NCI-H1694 treated with DMSO at 0.1 percent for 48 hours (cell line): ENCODE data around the gene STX1B.

ENCODE experiments used
- DNase-seq: peaks from one replicate; lab custom pipeline; 2025; lab: John Stamatoyannopoulos, UW

STX1B gene

GRCh38 chr16:30996324-30996984 lies 14.0 kb downstream of the STX1B start:
- DNase-seq = no peak

DNA sequence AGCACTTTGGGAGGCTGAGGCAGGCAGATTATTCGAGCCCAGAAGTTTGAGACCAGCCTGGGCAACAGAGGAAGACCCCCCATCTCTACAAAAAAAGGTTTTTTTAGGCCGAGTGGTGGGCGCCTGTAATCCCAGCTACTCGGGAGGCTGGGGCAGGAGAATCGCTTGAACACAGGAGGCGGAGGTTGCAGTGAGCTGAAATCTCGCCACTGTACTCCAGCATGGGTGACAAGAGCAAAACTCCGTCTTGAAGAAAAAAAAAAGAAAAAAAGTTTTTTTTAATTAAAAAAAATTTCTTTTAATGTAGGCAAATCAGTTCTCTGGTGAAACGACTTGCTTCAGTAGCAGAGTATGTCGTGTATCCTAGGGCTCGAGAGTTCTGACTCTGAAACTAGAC lies 14.5 kb downstream of the STX1B start:
- no peak for DNase-seq

DNA sequence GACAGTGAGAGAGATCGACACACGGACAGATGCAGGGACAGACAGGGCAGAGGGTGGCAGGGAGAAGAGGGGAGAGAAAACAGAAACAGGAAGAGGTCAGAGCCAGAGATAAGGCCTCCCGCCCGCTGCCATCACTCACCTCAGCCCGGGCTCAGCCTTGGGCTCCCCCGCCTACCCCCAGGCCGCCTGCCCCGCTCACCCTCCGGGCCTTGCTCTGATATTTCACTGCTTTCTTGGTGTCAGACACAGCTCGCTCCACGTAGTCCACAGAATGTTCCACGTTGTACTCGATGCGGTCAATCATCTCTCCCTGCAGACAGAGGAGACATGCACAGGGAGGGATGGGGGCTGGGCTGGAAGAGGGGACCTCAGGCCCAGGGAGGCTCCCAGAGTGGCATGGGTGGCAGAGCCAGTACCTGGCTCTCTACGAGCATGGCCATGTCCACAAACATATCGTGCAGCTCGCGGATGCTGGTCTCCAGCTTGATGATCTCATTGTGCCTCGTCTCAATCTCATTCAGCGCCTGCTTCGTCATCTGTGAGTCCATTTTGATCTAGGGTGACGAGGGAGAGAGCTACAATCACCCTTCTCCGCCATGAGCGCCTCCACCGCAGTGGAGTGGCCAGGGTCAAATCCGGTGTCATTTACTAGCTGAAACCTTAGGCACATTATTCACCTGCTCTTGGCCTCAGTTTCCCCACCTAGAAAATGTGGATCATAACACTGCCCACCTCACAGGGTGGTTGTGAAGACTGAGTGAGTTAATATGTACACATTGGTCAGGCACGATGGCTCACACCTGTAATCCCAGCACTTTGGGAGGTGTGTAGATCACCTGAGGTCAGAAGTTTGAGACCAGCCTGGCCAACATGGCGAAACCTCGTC lies 17.3 kb downstream of the STX1B start:
- no peak for DNase-seq

DNA sequence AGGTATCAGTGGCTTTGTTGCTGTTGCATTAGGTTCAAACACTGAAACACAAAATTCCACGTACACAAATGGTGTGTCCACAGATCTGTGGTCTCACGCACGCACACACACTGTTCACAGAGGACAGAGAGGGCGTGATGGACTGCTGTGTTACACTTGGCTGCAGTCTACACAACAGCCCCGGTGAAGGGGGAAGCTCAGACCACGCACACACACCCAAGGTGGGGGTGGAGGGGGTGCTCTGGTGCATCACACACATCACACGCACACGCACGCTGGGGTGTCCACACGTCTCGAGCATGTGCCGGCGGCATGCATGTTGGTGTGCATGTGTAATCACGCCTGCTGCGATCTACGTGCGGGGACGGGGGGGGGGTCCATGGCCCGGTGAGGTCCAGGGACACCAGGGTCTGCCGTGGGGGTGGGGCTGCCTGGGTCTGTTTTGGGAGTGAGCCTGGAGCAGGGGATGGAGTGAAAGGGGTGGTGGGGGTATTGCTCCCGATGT lies 18.1 kb downstream of the STX1B start:
- no peak for DNase-seq

DNA sequence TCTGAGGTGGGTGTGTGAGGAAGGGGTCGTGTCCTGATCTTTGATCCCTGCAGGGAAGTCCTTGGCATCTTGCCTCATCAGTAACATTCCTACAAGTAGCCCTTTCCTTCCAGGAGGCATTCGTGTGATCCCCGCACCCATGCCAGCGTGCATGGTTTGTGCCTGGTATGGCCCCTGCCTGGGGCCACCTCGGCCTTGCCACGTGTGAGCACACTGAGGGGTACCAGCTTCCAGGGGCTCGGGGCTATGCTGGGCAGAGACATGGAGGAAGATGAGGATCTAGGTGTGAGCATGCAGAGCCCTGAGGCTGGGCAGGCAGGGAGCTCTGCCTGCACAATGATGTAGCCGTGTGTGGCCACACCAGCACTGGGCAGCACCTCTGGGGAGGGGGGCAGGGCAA lies 19.4 kb downstream of the STX1B start:
- DNase-seq = no peak

DNA sequence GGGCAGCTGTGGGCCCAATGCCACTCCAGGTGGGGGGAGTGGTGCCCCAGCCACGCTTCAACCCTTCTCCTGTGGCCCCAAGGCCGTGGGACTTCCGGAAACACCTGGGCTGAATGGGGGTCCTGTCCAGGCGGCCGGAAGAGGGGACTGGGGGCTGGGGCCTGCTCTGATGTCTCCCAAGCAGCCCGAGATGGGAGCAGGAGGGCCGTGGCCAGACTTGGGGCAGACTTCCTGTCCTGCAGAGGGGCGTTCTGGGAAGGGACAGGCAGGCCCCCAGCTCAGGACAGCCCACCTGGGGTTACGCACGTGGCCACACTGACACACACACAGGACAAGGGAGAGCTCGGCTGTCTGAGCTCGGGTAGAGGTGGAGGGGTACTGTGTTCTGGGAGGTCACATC lies 20.3 kb downstream of the STX1B start:
- no peak for DNase-seq

- no peak for DNase-seq
Measured at GRCh38 chr16:30989469-30990047, 20.9 kb downstream of the STX1B start.

DNA sequence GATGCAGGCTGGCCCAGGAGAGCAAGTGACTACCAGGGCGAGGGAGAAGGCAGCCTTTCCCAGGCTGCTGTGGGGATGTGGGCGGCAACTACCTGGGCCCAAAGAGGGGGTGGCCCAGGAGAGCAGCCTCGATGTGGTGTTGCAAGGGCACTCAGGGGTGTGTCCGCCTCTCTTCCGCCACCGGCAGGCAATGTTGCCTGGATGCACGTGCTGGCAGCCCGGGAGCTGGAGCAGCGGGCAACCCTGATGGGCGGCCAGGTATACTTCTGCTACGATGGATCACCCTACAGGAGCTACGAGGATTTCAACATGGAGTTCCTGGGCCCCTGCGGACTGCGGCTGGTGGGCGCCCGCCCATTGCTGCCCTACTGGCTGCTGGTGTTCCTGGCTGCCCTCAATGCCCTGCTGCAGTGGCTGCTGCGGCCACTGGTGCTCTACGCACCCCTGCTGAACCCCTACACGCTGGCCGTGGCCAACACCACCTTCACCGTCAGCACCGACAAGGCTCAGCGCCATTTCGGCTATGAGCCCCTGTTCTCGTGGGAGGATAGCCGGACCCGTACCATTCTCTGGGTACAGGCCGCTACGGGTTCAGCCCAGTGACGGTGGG lies 22.8 kb downstream of the STX1B start:
- no peak for DNase-seq

- DNase-seq = no peak
Measured at GRCh38 chr16:30986129-30986991, 24.1 kb downstream of the STX1B start.

DNA sequence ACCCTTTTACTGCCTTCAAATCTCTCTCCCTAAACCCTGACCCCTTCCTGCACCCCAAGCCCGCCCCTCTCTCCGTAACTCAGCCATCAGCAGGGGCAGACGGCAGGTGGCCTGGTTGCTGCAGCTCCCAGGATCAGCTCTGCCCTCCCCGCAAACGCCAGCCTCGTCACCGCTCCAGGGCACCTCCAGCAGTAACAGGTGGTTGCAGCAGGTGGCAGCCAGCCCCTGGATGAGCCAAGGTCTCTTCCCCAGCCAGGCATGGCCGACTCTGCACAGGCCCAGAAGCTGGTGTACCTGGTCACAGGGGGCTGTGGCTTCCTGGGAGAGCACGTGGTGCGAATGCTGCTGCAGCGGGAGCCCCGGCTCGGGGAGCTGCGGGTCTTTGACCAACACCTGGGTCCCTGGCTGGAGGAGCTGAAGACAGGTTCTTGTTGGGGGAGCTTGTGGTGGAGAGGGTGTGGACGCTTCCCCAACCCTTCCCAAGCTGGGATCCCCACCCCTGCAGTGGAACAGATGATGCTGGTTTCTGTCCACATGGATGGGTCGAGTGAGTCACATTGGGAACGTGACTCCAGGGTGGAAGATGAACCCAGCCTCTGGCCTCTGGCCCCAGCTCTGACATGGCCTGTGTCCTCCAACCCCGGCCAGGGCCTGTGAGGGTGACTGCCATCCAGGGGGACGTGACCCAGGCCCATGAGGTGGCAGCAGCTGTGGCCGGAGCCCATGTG lies 24.9 kb downstream of the STX1B start:
- DNase-seq = peak; percentile 4

GRCh38 chr16:30984669-30985400 lies 25.6 kb downstream of the STX1B start, which contains the start of gene HSD3B7:
Gene HSD3B7 (plus strand): TSS chr16:30985207. CDS start chr16:30985659, 452 bp downstream.
- peak; percentile 36 for DNase-seq

DNA sequence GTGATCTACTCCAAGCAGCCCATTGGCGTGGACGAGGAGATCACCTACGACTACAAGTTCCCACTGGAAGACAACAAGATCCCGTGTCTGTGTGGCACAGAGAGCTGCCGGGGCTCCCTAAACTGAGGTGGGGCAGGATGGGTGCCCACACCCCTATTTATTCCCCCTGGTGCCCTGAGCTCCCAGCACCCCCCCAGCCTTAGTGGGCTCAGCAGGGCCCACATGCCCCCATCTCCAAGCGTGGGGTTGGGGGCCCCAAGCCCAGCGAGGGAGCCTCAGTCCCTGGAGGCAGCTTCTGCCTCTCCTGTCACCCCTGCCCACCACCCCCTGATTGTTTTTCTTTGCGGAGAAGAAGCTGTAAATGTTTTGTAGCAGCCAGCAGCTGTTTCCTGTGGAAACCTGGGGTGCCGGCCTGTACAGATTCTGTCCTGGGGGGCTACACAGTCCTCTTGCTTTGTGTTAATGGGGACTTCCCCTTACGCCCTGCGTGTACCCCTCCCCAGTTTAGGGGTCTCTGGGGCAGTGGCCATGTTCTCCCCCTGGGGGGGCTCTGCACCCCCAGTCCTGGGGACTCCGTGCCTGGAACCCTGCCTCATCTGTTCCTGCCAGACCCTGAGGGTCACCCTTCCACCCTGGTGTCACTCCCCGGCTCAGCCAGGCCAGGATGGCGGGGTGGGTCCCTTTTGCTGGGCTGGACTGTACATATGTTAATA lies 26.4 kb downstream of the STX1B start:
- no peak for DNase-seq

DNA sequence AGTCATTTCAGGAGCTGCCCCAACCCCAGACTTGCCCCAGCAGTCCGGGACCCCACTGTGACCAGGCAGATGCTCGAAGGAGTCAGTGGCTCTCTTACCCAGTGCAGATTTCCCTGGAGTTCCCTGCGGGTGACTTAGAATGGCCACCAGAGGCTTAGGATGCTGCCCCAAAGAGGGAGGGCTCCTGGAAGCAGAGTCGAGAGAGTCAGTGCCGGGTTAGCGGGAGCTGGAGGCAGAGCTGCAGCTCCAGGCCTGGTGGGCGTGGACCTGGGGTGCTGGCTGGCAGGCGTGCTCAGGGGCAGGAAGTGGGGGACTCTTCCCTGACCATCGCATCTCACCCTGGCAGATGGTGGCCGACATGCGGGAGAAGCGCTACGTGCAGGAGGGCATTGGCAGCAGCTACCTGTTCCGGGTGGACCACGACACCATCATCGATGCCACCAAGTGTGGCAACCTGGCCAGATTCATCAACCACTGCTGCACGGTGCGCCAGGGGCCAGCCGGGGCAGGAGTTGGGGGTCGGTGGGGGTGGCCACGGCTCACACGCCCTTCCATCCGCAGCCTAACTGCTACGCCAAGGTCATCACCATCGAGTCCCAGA lies 27.0 kb downstream of the STX1B start:
- no peak for DNase-seq

DNA sequence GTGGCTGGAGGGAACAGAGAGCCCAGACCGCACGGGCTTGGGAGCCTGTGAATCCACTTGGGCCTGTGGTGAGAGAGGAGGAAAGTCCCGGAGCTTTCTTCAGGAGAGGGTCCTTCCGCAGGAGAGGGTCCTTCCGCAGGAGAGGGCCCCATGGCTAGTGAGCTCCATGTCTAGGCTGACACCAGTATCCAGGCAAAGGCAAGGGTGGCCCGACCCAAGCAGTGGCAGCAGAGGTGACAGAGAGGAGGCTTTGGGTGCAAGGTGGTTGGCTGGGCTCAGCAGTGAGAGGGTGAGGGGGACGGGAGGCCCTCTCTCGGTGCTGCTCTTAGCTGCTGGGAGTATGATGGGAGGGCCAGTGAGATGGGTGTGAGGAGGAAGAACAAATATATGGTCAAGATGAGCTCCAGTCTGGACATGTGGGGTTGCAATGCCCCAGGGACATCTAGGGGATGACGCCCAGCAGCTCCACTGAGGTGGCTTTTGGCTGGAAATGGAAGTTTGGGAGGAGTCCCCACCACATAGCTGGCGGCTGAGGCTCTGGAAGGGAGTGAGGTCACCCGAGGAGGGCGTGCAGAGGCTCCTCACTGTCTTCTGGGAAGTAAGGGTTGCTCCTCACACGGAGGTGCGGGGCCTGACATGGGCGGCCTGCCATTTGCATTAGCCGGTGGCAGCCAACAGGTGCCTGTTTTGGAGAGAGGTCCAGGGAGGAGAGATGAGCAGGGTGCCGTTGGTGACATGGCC lies 27.7 kb downstream of the STX1B start:
- no peak for DNase-seq

- no peak for DNase-seq
Measured at GRCh38 chr16:30980959-30981358, 29.5 kb downstream of the STX1B start.

DNA sequence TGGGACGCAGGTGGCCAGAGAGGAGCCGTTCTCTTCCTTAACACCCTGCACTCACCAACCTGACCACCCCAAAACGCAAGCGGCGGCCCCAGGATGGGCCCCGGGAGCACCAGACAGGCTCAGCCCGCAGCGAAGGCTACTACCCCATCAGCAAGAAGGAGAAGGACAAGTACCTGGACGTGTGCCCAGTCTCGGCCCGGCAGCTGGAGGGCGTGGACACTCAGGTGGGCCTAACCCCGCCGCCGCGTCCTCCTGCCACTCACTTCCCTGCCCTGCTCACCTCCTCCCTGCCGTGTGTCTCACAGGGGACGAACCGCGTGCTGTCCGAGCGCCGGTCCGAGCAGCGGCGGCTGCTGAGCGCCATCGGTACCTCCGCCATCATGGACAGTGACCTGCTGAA lies 30.0 kb downstream of the STX1B start:
- DNase-seq = no peak

DNA sequence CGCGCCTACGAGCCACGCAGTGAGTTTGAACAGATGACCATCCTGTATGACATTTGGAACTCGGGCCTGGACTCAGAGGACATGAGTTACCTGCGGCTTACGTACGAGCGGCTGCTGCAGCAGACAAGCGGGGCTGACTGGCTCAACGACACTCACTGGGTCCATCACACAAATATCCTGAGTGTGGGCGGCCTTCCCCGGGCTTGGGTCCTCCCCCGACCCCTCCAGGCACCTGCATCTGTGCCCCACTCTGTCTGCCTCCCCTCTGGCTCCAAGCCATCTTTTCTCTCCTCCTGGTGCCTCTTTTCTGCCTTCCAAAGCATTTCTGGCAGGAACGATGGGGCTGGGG lies 30.4 kb downstream of the STX1B start:
- DNase-seq = no peak
